DOHH2 (cell line): ENCODE data around the gene PPP6R3.

Experiments used
- CTCF ChIP-seq: fragments of 200-600 bp; sonication (generic); IDR thresholded peaks from one replicate; pipeline ENCODE4 v1.5.1; 2014; ENCODE audit warnings: antibody characterized with exemption, mild to moderate bottlenecking, low read depth, low read length; ENCODE audit not compliant: poor library complexity, severe bottlenecking
- EZH2phosphoT487 ChIP-seq: fragments of 200-600 bp; sonication (generic); IDR thresholded peaks from 2 replicates; pipeline ENCODE4 v1.6.1; 2017; ENCODE audit warnings: borderline replicate concordance, mild to moderate bottlenecking, antibody characterized with exemption, low read length, moderate library complexity, mixed read lengths

DNA sequence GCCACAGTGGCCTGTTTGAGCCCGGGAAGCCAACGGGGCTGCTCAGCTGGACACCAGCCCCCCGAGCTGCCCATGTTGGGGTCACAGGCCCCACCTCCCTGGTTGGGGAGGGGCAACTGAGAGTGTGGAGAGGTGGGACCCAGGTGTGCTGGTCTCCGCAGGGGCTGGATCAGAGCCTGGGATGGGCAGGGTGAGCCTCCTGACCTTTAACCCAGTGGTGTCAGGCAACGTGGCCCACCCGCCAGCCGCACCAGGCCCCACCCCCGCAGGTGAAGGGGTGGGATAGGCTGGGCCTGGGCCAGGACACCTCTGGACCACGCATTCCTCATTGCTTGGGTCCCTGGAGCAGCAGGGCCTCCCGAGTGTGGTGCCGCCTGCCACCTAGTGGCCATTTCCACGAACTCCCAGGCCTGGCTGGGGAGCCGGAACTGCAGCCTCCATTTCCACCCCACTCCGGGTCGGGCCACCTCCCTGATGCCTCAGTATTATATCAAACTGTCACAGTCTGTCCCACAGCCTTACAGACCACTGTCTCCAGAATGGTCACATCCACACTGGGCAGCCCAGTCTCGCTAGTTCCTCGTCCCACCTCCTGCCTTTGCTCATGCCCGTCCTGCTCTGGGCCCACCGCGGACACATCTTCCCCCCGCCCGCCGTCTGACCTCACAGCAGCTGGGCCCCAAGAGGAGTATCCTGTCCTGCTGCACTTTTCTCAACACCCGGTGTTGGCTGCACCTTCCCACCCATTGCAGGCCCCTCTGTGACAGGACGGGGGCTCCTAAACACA is 13.3 kb upstream of the PPP6R3 start:
- TF ChIP-seq EZH2phosphoT487 = no peak
- peak; percentile 94 for TF ChIP-seq CTCF
